Measurements from ENCODE around the gene TXNL4B.
"Not testable (repeated sequence)": the region's sequence is repeated elsewhere in the genome, so short reads cannot be mapped to it uniquely, and the experiment has no call there.

Gene TXNL4B

DNA sequence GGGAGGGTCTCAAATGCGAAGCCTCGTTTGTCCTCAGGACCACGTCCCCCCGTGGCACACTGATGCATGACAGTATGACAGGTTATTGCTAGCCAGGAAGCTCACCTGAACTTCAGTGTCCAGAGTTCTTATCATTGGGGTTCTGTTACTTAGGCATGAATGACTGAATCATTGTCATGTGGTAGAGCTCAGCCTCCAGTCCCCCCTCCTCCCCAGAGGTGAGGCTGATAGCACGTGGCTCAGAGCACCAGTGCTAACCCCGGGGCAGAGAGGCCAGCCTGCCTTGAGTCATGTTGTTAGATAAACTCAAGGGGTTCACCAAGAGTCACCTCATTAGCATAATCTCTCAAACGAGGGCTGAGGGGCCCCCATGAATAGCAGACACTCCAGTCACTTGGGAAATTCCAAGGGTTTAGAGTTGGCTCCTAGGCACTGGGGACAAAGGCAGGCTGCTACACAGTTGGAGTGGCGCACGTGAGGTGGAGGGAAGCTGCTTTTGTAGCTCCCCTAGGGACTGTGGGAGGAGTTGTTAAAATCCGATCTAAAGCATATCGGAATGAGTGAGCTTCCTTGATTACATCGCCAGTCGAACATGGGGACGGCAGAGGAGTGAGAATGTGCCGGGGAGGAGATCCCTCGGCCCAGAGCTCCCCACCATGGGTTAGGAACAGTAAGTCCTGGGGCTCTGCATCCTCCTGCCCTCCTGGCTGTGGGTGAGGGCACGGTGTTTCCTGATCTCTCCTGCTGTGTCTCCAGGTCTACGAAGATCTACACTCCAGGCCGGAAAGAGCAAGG lies 18.4 kb upstream of the TXNL4B start:
- no peak for DNase-seq

DNA sequence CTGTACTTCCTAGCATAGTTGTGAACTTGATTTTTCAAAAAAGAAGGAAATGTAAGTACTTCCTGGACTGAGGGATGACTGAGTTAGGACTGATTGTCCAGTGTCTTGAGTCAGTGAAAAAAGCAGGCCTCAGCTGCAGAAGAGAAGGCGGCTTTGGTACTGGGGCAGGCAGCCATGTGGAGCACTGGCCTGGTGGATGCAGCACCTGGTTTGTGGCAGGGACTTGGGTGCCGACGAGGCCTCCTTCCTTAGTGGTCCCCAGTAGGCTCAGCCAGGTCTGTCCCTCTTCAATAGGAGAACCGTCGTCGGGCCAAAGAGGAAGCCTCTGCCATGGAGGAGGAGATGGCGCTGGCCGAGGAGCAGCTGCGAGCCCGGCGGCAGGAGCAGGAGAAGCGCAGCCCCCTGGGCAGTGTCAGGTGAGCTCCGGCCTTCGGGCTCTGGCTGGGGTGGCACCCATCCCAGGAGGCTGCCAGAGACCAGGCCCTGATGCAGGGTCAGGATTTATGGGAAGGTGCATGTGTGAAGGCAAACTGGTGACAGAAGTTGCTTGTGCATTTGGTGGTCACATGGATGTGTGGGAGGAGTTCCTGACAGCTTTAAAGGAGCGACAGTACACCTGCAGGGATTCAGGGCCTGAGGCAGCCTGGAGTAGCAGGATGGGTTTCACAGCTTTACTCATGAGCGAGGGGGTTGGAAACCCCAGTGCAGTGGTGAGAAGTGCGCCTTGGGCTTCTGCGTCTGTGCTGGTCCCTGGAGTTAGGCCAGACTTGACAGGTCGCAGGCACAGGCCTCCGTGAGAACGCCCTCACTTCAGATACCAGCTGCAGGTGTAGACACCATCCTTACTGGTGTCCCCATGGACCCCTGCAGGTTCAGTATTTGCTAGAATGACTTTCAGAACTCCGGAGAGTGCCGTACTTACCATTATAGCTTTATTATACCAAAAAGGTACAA lies 17.5 kb upstream of the TXNL4B start:
- DNase-seq, result no peak

DNA sequence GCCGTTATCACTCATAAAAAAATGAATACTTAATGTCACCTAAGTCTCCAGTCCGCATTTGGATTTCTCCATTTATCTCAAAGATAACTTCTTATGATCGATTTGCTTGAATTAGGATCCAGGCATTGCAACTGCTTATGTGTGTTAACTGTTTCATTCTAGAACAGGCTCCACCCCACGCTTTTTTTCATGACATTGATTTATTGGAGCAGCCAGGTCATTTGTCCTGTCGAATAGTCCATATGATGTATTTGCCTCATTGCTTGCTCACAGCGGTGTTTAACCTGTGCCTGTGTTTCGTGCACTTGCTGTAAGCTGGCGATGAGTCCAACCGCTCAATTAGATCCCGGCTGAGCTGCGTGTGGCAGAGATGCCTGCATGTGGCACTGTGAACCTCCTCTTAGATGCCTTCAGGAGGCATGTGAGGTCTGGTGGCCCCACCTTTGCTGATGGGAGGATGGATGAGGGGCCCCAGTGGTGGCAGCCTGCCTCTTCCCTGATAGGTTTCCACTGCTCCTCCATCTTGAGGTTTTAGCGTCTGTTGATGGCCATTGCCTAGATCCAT lies 16.6 kb upstream of the TXNL4B start:
- no peak for DNase-seq

DNA sequence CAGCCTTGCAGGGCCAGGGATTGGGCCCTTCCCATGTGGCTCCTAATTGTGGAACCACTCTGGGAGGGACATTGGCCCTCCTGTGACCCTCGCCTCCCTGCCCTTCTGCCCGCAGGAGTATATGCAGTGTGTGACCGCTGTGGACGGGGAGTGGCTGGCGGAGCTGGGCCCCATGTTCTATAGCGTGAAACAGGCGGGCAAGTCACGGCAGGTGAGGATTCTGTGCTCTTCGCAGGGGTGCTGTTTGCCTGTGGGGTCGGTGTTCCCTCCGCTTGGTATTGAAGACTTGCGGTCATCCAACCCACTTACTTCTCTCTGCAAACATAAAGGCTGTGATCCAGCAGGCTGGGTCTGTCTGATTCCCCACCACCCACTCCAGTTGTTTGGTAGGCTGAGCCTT lies 15.9 kb upstream of the TXNL4B start:
- DNase-seq, result no peak

DNA sequence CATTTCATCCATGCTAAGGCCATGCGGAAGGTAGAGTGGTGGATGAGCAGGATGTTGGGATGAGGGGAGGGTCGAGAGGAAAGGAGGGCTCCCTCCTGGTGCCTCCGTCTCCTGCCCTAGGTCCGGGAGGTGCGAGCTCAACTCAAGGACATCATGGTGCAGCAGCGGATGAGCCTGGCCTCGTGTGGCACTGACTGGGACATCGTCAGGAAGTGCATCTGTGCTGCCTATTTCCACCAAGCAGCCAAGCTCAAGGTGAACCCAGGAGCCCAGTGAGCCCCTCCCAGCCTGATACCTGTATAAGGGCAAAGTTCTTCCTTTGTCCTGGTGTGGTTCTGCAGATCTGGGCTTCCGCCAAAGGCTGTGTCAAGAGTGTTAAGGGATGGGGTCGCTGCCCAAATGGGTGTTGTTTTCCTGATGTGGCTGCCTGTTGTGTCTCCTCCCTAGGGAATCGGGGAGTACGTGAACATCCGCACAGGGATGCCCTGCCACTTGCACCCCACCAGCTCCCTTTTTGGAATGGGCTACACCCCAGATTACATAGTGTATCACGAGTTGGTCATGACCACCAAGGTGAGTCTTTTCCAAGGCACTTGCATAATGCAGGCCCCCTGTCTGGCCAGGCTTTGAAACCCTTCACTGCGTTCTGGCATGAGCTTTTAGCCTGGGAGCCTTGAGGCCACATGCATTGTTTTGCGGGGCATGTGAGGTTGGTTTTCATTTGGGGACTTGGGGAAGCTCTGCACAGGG lies 15.1 kb upstream of the TXNL4B start:
- no peak for DNase-seq

DNA sequence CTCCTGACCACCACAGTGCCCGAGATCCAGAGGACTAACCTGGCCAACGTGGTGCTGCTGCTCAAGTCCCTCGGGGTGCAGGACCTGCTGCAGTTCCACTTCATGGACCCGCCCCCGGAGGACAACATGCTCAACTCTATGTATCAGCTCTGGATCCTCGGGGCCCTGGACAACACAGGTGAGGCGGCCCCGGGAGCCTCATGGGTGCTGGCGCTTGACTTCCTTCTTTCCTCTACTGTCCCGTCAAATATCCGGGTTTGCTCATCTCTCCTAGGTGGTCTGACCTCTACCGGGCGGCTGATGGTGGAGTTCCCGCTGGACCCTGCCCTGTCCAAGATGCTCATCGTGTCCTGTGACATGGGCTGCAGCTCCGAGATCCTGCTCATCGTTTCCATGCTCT lies 14.0 kb upstream of the TXNL4B start:
- no peak for DNase-seq

DNA sequence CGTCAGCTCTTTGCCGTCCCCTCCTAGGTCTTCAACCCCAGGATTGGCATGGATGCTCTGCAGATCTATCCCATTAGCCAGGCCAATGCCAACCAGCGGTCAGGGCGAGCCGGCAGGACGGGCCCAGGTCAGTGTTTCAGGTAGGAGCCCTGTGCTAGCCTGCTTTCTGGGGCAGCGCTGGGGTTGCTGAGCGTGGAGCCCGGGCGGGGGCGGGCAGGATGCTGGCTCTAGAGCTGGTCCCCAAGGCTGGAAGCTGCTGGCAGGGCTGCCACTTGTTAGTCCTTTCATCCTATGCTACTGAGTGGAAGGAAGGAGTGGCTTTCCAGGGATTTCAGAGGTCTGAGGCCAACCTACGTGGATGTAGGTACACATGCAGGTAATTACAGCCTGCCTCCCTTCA lies 12.6 kb upstream of the TXNL4B start:
- no peak for DNase-seq

DNA sequence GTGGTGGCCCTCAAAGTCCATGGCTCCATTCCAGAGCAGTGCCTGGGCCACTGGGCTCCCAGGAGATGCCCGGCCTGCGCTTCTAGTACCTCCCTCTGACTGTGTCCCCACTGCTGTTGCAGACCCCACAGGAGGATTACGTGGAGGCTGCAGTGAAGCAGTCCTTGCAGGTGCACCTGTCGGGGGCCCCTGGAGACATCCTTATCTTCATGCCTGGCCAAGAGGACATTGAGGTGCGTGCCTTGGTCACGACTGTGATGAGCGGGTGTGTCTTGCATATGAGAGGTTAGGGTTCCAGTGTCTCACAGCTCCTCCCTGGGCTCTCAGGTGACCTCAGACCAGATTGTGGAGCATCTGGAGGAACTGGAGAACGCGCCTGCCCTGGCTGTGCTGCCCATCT lies 11.5 kb upstream of the TXNL4B start:
- no peak for DNase-seq

DNA sequence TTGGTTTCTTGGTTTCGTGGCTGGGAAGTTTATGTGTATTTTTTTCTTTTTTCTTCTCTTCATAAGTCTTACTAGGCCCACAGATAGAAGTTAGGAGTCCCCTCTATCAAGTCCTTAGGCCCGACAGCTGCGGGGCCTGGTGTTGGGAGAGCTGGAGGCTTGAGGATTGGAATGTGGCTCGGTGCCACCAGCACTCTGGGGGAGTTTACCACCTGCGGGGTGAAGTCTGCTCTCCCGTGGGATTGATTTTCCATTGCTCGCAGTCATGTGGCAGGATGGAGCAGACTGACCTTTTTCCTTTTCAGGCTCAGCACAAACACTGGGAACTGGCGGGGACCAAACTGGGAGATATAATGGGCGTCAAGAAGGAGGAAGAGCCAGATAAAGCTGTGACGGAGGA lies 7.8 kb upstream of the TXNL4B start:
- no peak for DNase-seq

DNA sequence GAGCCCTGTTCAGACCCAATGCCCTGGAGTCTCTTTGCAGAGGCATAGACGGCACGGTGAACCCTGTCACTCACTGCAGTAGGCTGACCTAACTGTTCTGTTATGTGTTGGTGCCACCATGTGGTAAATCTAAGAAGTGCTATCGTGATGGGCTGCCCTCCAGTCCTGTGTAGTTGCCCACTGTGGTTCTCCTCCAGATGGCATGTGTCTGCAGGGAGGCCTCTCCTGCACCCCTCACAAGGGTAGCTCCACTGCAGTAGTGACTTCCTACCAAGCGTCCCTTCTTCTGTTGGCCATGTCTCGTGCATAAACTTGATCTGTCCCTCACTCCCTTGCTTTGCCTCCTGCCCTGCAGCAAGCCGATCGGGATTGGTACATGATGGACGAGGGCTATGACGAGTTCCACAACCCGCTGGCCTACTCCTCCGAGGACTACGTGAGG lies 6.0 kb upstream of the TXNL4B start:
- DNase-seq, result no peak

DNA sequence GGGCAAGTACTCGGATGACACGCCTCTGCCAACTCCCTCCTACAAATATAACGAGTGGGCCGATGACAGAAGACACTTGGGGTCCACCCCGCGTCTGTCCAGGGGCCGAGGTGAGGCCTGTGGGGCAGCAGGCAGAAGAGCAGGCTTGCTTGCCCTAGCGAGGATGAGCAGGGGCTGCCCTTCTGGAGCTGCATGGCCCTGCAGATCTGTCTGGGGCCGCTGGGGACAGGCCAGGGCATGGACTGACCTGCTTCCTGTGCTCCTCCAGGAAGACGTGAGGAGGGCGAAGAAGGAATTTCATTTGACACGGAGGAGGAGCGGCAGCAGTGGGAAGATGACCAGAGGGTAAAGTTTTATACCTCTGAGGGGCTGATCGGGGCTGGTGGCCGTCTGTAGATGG lies 5.5 kb upstream of the TXNL4B start:
- no peak for DNase-seq

DNA sequence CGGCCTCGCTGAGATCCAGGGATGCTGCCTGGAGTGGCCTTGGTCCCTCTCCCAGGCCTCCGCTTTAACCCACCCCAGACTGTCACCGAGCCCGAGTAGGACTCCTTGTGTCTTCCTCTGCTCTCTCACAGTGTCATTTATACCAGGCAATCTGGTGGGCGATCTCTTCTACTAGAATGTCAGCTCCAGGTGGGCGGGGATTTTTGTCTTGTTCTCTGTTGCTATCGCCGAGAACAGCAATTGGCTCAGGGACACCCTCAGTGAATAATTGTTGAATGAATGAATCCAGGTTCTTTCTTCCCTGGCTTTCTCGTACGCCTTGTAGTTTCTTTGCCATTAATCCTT lies 818 bp upstream of the TXNL4B start:
- DNase-seq, result no peak

DNA sequence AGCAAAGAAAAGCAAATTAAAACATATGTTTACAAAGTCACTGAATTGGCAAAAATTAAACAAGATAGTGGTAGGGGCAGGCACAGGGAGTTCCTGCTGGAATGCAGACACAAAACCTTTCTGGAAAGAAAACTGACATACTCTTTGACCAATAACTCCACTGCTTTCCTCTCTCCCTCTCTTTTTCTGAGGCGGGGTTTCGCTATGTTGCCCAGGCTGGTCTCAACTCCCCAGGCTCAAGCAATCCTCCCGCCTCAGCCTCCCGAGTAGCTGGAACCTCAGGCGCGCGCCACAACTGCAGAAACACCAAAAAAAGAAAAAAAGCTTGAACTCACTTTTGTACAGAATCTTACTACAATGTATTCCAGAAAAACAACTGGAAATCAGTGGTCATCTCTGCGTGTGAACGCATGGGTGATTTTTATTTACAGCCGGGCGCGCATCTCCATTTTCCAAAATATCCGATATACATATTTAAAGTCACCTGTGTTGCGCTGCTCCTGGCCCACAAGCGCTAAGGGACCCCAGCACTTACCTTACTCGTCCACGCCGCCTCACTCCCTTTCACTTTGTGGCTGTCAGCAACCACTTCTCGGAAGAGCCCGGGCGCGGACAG lies 480 bp downstream of the TXNL4B start:
- DNase-seq, result no peak

DNA sequence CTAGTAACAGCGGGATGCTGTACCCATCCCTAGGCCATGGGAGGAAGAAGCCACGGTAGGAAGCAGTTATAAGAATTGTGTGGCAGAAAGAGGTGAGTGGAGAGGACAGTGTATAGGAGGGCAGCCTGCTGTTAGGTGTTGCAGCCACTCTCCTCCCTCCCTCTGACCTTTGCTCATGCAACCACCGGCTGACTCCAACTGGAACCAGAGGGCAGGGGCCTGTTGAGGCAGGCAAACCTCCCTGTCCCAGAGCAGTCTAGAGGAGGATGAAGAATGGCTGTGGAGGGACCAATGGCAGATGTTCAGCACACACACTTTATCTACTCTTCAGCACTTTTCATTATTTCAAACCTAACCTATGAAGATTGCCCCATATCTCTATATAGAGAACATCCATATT lies 2.2 kb downstream of the TXNL4B start:
- no peak for DNase-seq

DNA sequence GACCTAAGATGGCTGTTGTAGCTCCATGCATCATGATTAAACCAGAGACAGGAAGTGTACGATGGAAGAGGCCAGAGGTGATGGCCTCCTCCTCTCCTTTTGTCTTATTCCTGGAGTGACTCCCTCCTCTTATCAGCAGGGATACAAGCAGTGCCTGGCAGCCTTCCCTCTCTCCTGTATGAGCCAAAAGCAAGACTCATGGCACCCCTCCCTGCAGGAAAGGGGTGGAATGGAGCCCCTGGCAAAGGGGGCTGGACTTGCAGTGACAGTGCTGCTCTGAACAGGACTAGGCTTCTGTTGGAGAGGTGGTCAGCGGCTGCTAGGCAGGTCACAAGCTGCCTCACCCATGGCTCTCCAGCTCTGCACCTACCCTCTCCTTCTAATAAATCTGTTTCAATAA lies 8.4 kb downstream of the TXNL4B start:
- no peak for DNase-seq

DNA sequence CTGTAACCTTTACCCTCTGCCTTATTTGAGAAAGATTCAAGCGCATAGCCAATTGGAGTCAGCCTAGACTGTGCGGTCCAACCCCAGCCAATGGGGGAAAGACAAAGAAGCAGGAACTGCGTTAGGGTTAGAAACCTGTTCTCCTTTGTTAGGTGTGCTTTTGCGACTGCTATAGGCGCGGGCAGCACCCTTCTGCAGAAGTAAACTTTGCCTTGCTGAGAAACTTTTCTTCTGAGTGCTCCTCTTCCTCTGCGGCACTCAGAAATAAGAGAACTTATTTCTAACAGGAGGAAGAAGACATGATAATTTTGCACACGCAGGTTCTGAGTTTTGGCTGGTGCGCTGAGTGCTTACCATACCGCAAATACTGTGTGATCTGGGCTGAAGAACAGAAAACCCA lies 9.0 kb downstream of the TXNL4B start:
- no peak for DNase-seq

DNA sequence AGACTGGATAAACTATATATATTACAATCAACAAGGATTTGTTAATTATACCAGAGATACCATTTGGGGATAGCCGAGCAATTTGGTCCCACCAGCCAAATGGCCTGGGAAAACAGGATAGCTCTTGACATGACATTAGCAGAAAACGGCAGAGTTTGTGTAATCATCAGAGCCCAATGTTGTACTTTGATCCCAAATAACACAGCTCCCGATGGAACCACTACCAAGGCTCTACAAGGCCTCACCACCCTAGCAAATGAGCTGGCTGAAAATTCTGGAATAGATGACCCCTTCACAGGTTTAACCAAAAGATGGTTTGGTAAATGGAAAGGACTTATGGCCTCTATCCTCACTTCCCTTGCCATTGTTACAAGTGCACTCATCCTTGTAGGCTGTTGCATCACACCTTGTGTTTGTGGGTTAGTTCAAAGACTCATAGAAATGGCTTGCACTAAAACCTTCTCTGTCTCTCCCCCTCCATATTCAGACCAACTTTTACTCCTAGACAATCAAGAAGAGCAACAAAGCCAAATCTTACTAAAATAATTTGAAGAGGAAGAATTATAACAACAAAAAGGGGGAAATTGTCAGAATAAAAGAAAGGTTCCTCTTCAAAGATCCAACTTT lies 9.5 kb downstream of the TXNL4B start:
- DNase-seq, result no peak

DNA sequence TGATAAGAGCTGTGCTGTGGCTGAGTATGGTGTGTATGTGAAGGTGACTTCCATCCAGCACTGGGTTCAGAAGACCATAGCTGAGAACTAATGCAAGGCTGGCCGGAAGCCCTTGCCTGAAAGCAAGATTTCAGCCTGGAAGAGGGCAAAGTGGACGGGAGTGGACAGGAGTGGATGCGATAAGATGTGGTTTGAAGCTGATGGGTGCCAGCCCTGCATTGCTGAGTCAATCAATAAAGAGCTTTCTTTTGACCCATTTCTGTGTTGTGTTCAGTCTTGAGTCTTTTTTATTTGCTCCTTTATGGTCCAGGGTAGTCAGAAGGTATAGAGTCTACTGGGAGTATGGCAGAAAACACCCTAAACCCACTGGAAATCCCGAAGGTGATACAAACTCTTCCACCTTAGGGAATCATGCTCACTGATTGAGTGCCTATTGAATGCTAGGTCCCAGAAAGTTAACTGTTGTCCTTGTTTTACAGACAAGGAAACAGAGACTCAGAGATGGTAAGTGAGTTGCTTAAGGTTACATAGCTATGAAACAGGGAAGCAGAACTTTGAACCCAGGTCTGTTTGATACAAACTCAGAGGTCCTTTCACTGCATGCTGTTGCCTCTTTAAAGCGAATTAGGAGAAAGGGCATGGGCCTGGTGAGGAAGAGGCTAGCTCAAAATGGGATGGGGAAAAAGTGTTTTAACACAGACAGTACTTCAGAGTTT lies 16.3 kb downstream of the TXNL4B start:
- DNase-seq, result not testable (repeated sequence)

DNA sequence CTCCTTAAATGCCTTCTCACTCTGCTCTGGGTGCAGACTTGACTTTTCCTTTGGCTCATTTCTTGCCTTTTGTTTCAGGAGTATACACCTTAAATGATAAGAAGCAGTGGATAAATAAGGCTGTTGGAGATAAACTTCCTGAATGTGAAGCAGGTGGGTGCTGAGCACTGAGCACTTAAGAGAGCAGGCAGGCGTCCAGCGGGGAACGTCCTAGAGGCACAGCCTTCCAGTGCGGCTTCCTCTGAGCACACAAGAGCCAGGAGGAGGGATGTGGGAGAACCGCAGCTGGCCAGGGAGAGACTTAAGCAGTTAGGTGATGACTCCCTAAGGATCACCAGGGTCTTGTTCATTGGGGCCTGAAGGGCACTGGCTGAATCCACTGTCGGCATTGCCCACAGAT lies 18.4 kb downstream of the TXNL4B start:
- DNase-seq, result not testable (repeated sequence)

DNA sequence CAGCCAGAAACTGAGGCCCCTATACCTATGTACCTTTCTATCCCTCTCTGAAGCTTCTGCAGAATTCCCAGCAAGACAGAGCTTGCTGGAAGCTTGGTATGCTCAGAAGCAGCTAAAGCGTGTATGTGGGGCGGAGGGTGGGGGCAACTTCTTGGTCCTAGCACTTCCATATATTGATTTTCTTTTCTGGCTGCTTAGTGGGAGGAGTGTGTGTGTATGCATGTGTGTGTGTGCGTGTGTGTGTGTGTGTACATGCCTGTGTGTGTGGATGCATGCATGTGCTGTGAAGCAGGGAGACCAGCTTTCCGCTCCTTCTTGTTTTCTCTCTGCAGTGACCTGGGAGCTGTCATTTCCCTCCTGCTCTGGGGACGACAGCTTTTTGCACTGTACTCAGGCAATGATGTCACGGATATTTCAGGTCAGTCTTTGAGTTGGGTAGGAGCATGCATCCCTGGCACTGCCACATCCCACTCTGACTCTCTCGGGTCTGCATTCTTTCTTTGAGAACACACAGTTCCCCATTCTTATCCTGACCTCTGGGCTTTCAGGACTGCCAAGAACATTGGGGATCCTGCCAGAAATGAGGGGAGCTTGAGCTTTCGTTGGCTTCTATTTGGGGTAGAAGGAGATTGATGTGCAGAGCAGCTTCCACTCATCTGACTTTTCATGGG lies 19.7 kb downstream of the TXNL4B start:
- no peak for DNase-seq
